Measurements from ENCODE around the gene FAHD2A. TPM values are rescaled to one million over a fixed set of nuclear protein-coding genes. Genes with fewer than 3 reads are reported as not detected.

FAHD2A gene
- polyA plus RNA-seq, 1 donor (not counting 4 experiments of a cell fraction or from before 2014, with no cell fraction given) = 27.2 TPM

DNA sequence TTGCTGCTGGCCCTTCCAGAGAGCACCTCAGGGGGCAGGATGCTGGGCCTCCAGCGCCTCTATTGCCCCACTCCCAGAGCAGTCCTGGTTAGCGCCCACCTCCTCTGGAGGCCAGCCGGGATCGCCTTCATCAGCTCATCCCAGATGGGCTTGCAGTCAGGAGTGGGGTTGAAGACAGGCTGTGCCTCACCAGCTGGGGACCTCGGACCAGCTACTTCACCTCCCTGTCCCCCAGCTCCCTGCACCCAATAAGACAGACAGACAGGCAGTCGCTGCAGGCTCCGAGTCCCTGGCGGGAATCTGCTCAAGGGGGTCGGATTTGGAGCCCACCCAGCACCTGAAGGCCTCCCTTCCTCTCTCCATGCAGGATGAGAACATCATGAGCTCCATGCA lies 18.9 kb upstream of the FAHD2A start:
- H3K27me3 ChIP-seq (ENCODE audit: control insufficient read depth, extremely low read depth, insufficient read depth, low read length) = no peaks in the 10 kb centered on the region
- H3K9ac ChIP-seq (ENCODE audit: control insufficient read depth, extremely low read depth, insufficient read depth, low read length) = no peak overlapping the region
- no peak overlapping the region for H2AFZ ChIP-seq (ENCODE audit: control insufficient read depth, low read length)
- H3K9me3 ChIP-seq (ENCODE audit: control insufficient read depth, low read depth, low read length) = no peaks in the 10 kb centered on the region
- H3K27ac ChIP-seq (ENCODE audit: control insufficient read depth, insufficient read depth, low read length) = no peak overlapping the region
- DNase-seq (ENCODE audit: low read depth, low spot score) = no peak
- no peaks in the 10 kb centered on the region for H3K36me3 ChIP-seq (ENCODE audit: control insufficient read depth in 2 of 2, extremely low read depth in 1 of 2, insufficient read depth in 2 of 2, low read length in 2 of 2)
- no peak for TF ChIP-seq EZH2 (IDR thresholded peaks at IDR 0.05; ENCODE audit: low read length)
- TF ChIP-seq, protein P1, sequence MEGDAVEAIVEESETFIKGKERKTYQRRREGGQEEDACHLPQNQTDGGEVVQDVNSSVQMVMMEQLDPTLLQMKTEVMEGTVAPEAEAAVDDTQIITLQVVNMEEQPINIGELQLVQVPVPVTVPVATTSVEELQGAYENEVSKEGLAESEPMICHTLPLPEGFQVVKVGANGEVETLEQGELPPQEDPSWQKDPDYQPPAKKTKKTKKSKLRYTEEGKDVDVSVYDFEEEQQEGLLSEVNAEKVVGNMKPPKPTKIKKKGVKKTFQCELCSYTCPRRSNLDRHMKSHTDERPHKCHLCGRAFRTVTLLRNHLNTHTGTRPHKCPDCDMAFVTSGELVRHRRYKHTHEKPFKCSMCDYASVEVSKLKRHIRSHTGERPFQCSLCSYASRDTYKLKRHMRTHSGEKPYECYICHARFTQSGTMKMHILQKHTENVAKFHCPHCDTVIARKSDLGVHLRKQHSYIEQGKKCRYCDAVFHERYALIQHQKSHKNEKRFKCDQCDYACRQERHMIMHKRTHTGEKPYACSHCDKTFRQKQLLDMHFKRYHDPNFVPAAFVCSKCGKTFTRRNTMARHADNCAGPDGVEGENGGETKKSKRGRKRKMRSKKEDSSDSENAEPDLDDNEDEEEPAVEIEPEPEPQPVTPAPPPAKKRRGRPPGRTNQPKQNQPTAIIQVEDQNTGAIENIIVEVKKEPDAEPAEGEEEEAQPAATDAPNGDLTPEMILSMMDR (optimal IDR thresholded peaks at IDR 0.05 in 1 of 3, IDR thresholded peaks at IDR 0.05 in 1 of 3, conservative IDR thresholded peaks at IDR 0.05 in 1 of 3; ENCODE audit: extremely low read depth in 1 of 3, insufficient read depth in 2 of 3, low read length in 3 of 3) = no peak
- no peaks in the 10 kb centered on the region for H4K20me1 ChIP-seq (ENCODE audit: control insufficient read depth, extremely low read depth, insufficient read depth, low read length)
- dilution Hi-C loops (cut with MboI; ENCODE audit: extremely low pct_ligation_motif_present, low sequenced_read_pairs) = no loop called here
- no peak overlapping the region for H3K4me3 ChIP-seq (ENCODE audit: control insufficient read depth in 2 of 3, extremely low read depth in 1 of 3, insufficient read depth in 2 of 3, low read depth in 1 of 3, low read length in 3 of 3)
- no peaks in the 10 kb centered on the region for H3K79me2 ChIP-seq (ENCODE audit: control insufficient read depth, insufficient read depth, low read length)
- no peak for FAIRE-seq
- peaks cover 3% of the 10 kb centered on the region for H3K4me1 ChIP-seq (ENCODE audit: control insufficient read depth, extremely low read depth, insufficient read depth, low read length)
- no peaks in the 10 kb centered on the region for H3K9me1 ChIP-seq (ENCODE audit: control insufficient read depth, extremely low read depth, insufficient read depth, low read length)
- no peak overlapping the region for H3K4me2 ChIP-seq (ENCODE audit: control insufficient read depth, extremely low read depth, insufficient read depth, low read depth, low read length)

DNA sequence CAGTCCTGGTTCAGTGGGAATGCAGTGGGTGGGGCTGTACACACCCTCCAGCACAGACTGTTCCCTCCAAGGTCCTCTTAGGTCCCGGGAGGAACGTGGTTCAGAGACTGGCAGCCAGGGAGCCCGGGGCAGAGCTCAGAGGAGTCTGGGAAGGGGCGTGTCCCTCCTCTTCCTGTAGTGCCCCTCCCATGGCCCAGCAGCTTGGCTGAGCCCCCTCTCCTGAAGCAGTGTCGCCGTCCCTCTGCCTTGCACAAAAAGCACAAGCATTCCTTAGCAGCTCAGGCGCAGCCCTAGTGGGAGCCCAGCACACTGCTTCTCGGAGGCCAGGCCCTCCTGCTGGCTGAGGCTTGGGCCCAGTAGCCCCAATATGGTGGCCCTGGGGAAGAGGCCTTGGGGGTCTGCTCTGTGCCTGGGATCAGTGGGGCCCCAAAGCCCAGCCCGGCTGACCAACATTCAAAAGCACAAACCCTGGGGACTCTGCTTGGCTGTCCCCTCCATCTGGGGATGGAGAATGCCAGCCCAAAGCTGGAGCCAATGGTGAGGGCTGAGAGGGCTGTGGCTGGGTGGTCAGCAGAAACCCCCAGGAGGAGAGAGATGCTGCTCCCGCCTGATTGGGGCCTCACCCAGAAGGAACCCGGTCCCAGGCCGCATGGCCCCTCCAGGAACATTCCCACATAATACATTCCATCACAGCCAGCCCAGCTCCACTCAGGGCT lies 17.5 kb upstream of the FAHD2A start:
- Histone ChIP-seq H3K27me3 (ENCODE audit: control insufficient read depth, extremely low read depth, insufficient read depth, low read length) (no peaks in the 10 kb centered on the region), H4K20me1 (ENCODE audit: control insufficient read depth, extremely low read depth, insufficient read depth, low read length) (no peaks in the 10 kb centered on the region), H2AFZ (ENCODE audit: control insufficient read depth, low read length) (no peak overlapping the region), H3K9ac (ENCODE audit: control insufficient read depth, extremely low read depth, insufficient read depth, low read length) (no peak overlapping the region), H3K9me3 (ENCODE audit: control insufficient read depth, low read depth, low read length) (no peaks in the 10 kb centered on the region), H3K4me3 (ENCODE audit: control insufficient read depth in 2 of 3, extremely low read depth in 1 of 3, insufficient read depth in 2 of 3, low read depth in 1 of 3, low read length in 3 of 3) (no peak overlapping the region), H3K36me3 (ENCODE audit: control insufficient read depth in 2 of 2, extremely low read depth in 1 of 2, insufficient read depth in 2 of 2, low read length in 2 of 2) (no peaks in the 10 kb centered on the region), H3K9me1 (ENCODE audit: control insufficient read depth, extremely low read depth, insufficient read depth, low read length) (no peaks in the 10 kb centered on the region), H3K79me2 (ENCODE audit: control insufficient read depth, insufficient read depth, low read length) (no peaks in the 10 kb centered on the region), H3K4me2 (ENCODE audit: control insufficient read depth, extremely low read depth, insufficient read depth, low read depth, low read length) (no peak overlapping the region), H3K27ac (ENCODE audit: control insufficient read depth, insufficient read depth, low read length) (no peak overlapping the region), H3K4me1 (ENCODE audit: control insufficient read depth, extremely low read depth, insufficient read depth, low read length) (peaks cover 3% of the 10 kb centered on the region)
- DNase-seq (ENCODE audit: low read depth, low spot score) (no peak), FAIRE-seq (no peak)
- TF ChIP-seq, protein P1 (optimal IDR thresholded peaks at IDR 0.05 in 1 of 3, IDR thresholded peaks at IDR 0.05 in 1 of 3, conservative IDR thresholded peaks at IDR 0.05 in 1 of 3; ENCODE audit: extremely low read depth in 1 of 3, insufficient read depth in 2 of 3, low read length in 3 of 3) = no peak
- no peak for TF ChIP-seq EZH2 (IDR thresholded peaks at IDR 0.05; ENCODE audit: low read length)
- dilution Hi-C loops (cut with MboI; ENCODE audit: extremely low pct_ligation_motif_present, low sequenced_read_pairs) = no loop called here

Data from keratinocyte (primary cell).